ENCODE results near the gene LGR6.

LGR6 gene

GRCh38 chr1:202367271-202367670 lies 173.7 kb downstream of the LGR6 start:
- Histone ChIP-seq H2AFZ (ENCODE audit: low read depth, low read length) (no peak overlapping the region), H3K9me3 (ENCODE audit: insufficient read depth, low read length) (no peaks in the 10 kb centered on the region), H3K4me2 (ENCODE audit: low read length) (no peak overlapping the region), H4K20me1 (ENCODE audit: insufficient read depth, low read length) (0 out of 2 replicates have a peak, but pooled peaks cover 6% of the 10 kb centered on the region), H3K4me1 (ENCODE audit: low read length) (no peaks in the 10 kb centered on the region), H3K9ac (ENCODE audit: low read length) (no peak overlapping the region), H3K27me3 (ENCODE audit: low read depth, low read length) (no peaks in the 10 kb centered on the region), H3K27ac (ENCODE audit: low read length) (no peak overlapping the region), H3K36me3 (replicated peaks; ENCODE audit: low read depth, low read length) (no peaks in the 10 kb centered on the region), H3K79me2 (ENCODE audit: low read length) (no peaks in the 10 kb centered on the region), H3K4me3 (ENCODE audit: low read length) (no peak overlapping the region)
- no peak for TF ChIP-seq EZH2phosphoT487 (IDR thresholded peaks at IDR 0.05; ENCODE audit: low read depth)
- TF ChIP-seq CTCF (IDR thresholded peaks at IDR 0.05; ENCODE audit: low read depth, low read length), result no peak
